ENCODE measurements around the gene DCTN1. TPM values are rescaled to one million over a fixed set of nuclear protein-coding genes. Genes with fewer than 3 reads are reported as not detected.

DCTN1 gene
- total RNA-seq, 4 donors from 2014 or later = 83.4 to 122 (median 105) TPM

- H3K4me1 ChIP-seq = peaks cover 40% of the 10 kb centered on the region
- no peak for DNase-seq (ENCODE audit: low spot score in 2 of 2)
- no peak for TF ChIP-seq POLR2A (IDR thresholded peaks at IDR 0.05)
- TF ChIP-seq EP300 (IDR thresholded peaks at IDR 0.05) = no peak
- no peak for TF ChIP-seq POLR2AphosphoS5 (IDR thresholded peaks at IDR 0.05)
- no peak for TF ChIP-seq CTCF (IDR thresholded peaks at IDR 0.05)
- H3K27ac ChIP-seq = no peak overlapping the region
- no peaks in the 10 kb centered on the region for H3K27me3 ChIP-seq
- no peak overlapping the region for H3K4me3 ChIP-seq
- WGBS = 61% methylated on average over 3 of the region's 3 CpGs
- H3K9me3 ChIP-seq = no peaks in the 10 kb centered on the region
- no peaks in the 10 kb centered on the region for H3K36me3 ChIP-seq
Measured at GRCh38 chr2:74416778-74417177, 36.7 kb upstream of the DCTN1 start.

- H3K4me3 ChIP-seq = peak overlapping the region; percentile 46
- TF ChIP-seq CTCF (IDR thresholded peaks at IDR 0.05) (no peak), POLR2A (IDR thresholded peaks at IDR 0.05) (no peak), EP300 (IDR thresholded peaks at IDR 0.05) (no peak), POLR2AphosphoS5 (IDR thresholded peaks at IDR 0.05) (no peak)
- no peaks in the 10 kb centered on the region for H3K27me3 ChIP-seq
- peaks cover 31% of the 10 kb centered on the region for H3K4me1 ChIP-seq
- 69% methylated on average over 27 of the region's 35 CpGs for WGBS
- no peak overlapping the region for H3K27ac ChIP-seq
- H3K9me3 ChIP-seq = no peaks in the 10 kb centered on the region
- no peak for DNase-seq (ENCODE audit: low spot score in 2 of 2)
- no peaks in the 10 kb centered on the region for H3K36me3 ChIP-seq
Measured at GRCh38 chr2:74415762-74416395, 35.8 kb upstream of the DCTN1 start.

GRCh38 chr2:74414881-74415761 is 35.0 kb upstream of the DCTN1 start:
- WGBS = 10% methylated on average over 13 of the region's 66 CpGs
- Histone ChIP-seq H3K4me1 (peaks cover 29% of the 10 kb centered on the region), H3K36me3 (no peaks in the 10 kb centered on the region), H3K27ac (no peak overlapping the region), H3K9me3 (no peaks in the 10 kb centered on the region), H3K27me3 (no peaks in the 10 kb centered on the region), H3K4me3 (peak overlapping the region; percentile 46)
- TF ChIP-seq EP300 (IDR thresholded peaks at IDR 0.05) (no peak), POLR2AphosphoS5 (IDR thresholded peaks at IDR 0.05) (no peak), CTCF (IDR thresholded peaks at IDR 0.05) (peak in 1 of 2 donors; percentile 28), POLR2A (IDR thresholded peaks at IDR 0.05) (no peak)
- DNase-seq (ENCODE audit: low spot score in 2 of 2) = peak in 1 of 2 donors; percentile 78

GRCh38 chr2:74414441-74414840 is 34.3 kb upstream of the DCTN1 start:
- Histone ChIP-seq H3K27me3 (no peaks in the 10 kb centered on the region), H3K27ac (no peak overlapping the region), H3K9me3 (no peaks in the 10 kb centered on the region), H3K4me3 (peak overlapping the region; percentile 46), H3K36me3 (no peaks in the 10 kb centered on the region), H3K4me1 (peaks cover 29% of the 10 kb centered on the region)
- no peak for DNase-seq (ENCODE audit: low spot score in 2 of 2)
- TF ChIP-seq CTCF (IDR thresholded peaks at IDR 0.05) (no peak), POLR2AphosphoS5 (IDR thresholded peaks at IDR 0.05) (no peak), EP300 (IDR thresholded peaks at IDR 0.05) (no peak), POLR2A (IDR thresholded peaks at IDR 0.05) (no peak)
- 18% methylated on average over 17 of the region's 19 CpGs for WGBS

Measured in suprapubic skin (tissue), 4 donors.